ENCODE data around the gene ERO1B. TPM values are rescaled to one million over a fixed set of nuclear protein-coding genes. Genes with fewer than 3 reads are reported as not detected.
"Not testable (repeated sequence)": the region's sequence is repeated elsewhere in the genome, so short reads cannot be mapped to it uniquely, and the experiment has no call there.

ERO1B gene
- total RNA-seq, 4 donors from 2014 or later: 7.7 to 14.8 (median 10.9) TPM

- no peak for TF ChIP-seq CTCF (IDR thresholded peaks at IDR 0.05)
- ATAC-seq (ENCODE audit: low FRiP score) (no peak), DNase-seq (ENCODE audit: low spot score) (no peak)
Measured at GRCh38 chr1:236204039-236204438, 77.7 kb downstream of the ERO1B start.

- no peak for ATAC-seq (ENCODE audit: low FRiP score)
Measured at GRCh38 chr1:236201786-236202185, 80.0 kb downstream of the ERO1B start.

GRCh38 chr1:236200925-236201324 is 80.8 kb downstream of the ERO1B start:
- no peak for TF ChIP-seq CTCF (IDR thresholded peaks at IDR 0.05)
- no peak for ATAC-seq (ENCODE audit: low FRiP score)
- DNase-seq (ENCODE audit: low spot score): no peak

More at GRCh38 chr1:236201786-236202185, 80.0 kb downstream of the ERO1B start:
- TF ChIP-seq CTCF (IDR thresholded peaks at IDR 0.05): no peak
- DNase-seq (ENCODE audit: low spot score): no peak

GRCh38 chr1:236193184-236193583 is 88.6 kb downstream of the ERO1B start:
- no peak for ATAC-seq (ENCODE audit: low FRiP score)
- DNase-seq (ENCODE audit: low spot score): no peak
- no peak for TF ChIP-seq CTCF (IDR thresholded peaks at IDR 0.05)

- not testable (repeated sequence) for DNase-seq (ENCODE audit: low spot score); ATAC-seq (ENCODE audit: low FRiP score)
Measured at GRCh38 chr1:236188084-236188483, 93.7 kb downstream of the ERO1B start.

- ATAC-seq (ENCODE audit: low FRiP score); DNase-seq (ENCODE audit: low spot score): not testable (repeated sequence)
Measured at GRCh38 chr1:236186471-236186870, 95.3 kb downstream of the ERO1B start.

GRCh38 chr1:236185687-236186086 is 96.1 kb downstream of the ERO1B start:
- no peak for ATAC-seq (ENCODE audit: low FRiP score)
- no peak for TF ChIP-seq CTCF (IDR thresholded peaks at IDR 0.05)
- DNase-seq (ENCODE audit: low spot score): no peak

GRCh38 chr1:236181059-236181458 is 100.7 kb downstream of the ERO1B start:
- ATAC-seq (ENCODE audit: low FRiP score) (no peak), DNase-seq (ENCODE audit: low spot score) (no peak)
- TF ChIP-seq CTCF (IDR thresholded peaks at IDR 0.05): no peak

Data from omental fat pad (tissue), 4 donors.